ENCODE data around the gene VAC14.

DNA sequence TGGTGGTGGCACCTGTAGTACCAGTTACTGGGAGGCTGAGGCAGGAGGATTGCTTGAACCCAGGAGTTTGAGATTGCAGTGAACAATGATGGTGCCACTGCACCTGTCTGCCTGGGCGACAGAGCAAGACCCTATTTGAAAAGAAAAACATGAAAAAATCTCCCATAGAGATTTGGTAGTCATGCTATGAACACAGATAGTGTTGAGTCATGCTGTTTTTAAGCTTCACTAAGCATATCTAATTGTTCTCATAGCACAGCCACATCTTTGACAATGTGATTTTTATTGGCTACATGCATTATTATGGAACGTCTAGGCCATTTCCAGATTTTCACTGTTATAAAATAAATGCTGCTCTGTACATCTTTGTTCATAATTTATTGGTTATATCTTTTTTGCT, 148.6 kb downstream of the VAC14 start:
- TF ChIP-seq, protein P1, sequence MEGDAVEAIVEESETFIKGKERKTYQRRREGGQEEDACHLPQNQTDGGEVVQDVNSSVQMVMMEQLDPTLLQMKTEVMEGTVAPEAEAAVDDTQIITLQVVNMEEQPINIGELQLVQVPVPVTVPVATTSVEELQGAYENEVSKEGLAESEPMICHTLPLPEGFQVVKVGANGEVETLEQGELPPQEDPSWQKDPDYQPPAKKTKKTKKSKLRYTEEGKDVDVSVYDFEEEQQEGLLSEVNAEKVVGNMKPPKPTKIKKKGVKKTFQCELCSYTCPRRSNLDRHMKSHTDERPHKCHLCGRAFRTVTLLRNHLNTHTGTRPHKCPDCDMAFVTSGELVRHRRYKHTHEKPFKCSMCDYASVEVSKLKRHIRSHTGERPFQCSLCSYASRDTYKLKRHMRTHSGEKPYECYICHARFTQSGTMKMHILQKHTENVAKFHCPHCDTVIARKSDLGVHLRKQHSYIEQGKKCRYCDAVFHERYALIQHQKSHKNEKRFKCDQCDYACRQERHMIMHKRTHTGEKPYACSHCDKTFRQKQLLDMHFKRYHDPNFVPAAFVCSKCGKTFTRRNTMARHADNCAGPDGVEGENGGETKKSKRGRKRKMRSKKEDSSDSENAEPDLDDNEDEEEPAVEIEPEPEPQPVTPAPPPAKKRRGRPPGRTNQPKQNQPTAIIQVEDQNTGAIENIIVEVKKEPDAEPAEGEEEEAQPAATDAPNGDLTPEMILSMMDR (IDR thresholded peaks at IDR 0.05), result no peak
- no peak for TF ChIP-seq ZFX (IDR thresholded peaks at IDR 0.05; ENCODE audit: borderline replicate concordance)
